GM21367 (cell line): Measurements from ENCODE around the gene HNF1A.

ENCODE experiments used
- ATAC-seq: cut with Tn5 transposase; IDR thresholded peaks from one replicate; pipeline ENCODE4 v1.9.1; 2021; ENCODE audit not compliant: unreplicated experiment

Gene HNF1A

GRCh38 chr12:121008347-121009098, 30.2 kb downstream of the HNF1A start:
- ATAC-seq, result no peak

GRCh38 chr12:121009741-121010140, 31.4 kb downstream of the HNF1A start:
- ATAC-seq, result no peak

DNA sequence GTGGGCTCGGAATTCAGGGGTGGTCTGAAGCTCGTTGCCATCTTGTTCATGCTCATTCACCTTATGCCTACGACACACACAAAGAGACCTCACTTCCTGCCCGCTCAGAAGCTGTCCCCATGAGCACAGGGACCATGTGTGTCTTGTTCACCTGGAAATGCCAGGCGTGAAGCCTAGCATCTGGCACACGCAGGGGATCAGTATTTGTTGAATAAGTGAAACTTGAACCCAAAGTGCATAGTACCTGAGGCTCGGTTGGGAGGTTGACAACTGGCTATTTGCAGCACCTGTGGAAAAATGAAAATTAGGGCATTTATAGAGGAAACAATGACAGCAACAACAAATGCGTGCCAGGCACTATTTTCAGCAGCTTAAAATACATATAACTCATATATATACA, 32.5 kb downstream of the HNF1A start:
- ATAC-seq, result no peak

- ATAC-seq, result no peak
Measured at GRCh38 chr12:121011820-121012219, 33.5 kb downstream of the HNF1A start.

DNA sequence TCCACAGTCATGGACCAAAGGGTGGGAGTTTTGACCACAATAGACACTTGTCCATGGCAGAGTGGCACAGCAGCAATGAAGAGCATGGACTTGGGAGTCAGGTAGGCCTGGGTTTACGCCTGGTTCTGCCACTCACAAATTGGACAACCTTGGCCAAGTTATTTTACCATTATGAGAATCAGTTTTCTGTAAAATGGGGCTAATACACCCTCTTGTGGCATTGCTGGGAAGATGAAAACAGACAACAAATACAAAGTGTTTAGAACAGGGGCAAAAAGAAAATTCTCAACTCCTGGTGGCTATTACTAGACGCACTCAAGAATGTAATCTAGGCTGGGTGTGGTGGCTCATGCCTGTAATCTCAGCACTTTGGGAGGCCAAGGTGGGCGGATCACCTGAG, 35.4 kb downstream of the HNF1A start:
- no peak for ATAC-seq

DNA sequence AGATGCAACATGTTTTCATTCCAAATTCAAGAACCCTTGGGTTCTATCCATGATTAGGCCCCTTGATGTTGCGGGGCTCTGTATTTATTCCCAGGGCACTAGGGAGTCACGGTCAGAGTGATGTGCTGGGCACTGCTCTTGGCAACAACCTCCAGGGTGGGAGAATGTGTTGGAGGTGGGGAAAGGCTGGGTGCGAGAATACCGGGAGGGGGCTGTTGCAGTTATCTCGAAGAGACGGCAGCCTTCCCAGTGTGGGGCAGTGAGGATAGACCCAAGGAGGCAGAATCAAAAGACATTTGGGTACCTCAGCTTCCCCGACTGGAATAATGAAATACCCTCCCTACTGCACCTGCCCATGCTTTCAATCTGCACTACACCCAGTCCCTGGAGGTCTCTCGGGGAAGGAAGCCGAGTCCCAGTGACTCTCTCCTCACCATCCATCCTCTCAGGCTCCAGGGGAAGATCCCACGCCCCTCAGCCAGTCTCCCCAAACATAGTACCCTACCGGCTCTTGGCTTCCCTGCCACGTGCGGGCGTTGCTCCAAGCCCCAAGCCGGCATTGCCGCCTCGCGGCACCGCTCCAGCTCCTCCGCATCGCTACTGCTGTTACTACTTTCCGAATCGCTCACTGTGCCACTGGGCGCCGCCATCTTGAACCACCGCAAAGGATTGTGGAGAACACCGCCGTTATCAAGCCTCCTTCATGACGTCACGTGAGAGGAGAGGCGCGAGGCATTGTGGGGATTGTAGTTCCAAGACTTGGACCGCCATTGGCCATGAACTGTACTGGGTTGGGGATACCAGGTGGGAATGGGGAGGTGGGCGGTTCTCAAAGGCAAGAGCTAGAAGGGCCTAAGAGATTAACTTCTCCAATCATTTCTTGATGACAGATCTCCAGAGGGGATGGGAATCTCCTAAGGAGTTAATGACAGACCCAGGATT, 37.8 kb downstream of the HNF1A start, which contains the start of gene C12orf43:
Gene C12orf43, minus strand, starts transcription at position 663 of the 942 bp plus-strand sequence. Its CDS starts 13 bp downstream, at position 650.
- peak; percentile 83 for ATAC-seq

GRCh38 chr12:121017966-121018491, 39.7 kb downstream of the HNF1A start:
- no peak for ATAC-seq

DNA sequence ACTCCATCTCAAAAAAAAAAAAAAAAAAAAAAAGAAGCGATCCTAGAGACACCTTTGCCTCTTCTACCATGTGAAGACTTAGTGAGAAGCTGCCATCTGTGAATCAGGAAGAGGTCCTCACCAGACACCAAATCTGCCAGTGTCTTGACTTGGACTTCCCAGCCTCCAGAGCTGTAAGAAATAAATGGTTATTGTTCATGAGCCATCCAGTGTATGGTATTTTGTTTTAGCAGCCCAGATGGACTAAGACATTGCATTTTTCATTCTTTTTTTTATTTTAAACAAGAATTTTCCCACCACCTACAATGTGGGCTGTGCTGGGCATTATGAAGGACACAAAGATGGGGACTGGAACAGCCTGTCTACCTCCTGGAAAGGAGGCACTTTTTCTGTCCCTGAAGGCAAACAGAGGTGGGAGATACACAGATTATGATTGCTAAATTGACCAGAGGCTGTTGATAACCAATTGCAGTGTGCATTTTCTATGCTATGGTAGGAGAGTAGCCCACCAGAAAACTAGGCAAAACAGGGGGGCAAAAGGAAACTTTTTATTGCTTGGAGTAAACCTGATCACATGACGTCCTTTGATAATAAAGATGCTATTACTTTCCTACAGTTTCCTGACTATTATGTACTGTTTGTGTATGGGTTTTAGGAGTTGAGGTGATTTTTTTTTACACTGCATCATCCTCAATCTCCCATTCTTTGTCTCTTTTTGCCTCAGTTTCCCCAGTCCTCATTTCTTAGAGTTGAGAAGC, 40.7 kb downstream of the HNF1A start:
- no peak for ATAC-seq

DNA sequence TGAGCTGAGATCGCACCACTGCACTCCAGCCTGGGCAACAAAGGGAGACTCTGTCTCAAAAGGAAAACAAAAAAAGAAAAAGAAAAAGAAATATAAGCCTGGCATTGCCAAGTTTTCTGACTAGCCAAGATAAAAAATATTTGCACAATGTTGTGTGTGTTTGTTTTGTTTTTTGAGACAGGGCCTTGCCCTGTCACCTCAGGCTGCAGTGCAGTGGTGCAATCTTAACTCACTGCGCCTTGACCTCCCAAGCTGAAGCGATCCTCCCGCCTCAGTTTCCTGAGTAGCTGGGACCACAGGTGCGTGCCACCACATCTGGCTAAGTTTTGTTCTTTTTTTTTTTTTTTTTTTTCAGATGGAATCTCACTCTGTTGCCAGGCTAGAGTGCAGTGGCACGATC, 43.4 kb downstream of the HNF1A start:
- no peak for ATAC-seq

DNA sequence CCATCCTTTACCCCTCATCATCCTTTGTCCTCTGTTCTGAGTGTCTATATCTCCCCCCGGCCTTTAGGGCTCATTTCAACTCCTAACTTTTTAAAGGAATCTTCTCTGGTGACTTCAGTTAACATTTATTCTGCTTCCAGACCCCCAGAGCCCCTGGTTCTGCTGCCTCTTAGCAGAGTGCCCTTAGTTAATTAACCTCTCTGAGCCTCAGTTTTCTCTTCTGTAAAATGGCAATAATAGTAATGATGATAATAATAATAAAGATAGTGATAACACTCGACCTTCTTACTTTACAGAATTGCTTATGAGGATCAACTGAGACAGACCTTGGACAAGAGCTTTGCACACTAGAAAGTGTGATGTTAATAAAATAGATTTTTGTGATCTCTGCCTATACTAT, 44.4 kb downstream of the HNF1A start:
- ATAC-seq, result no peak

- ATAC-seq, result no peak
Measured at GRCh38 chr12:121023799-121024198, 45.5 kb downstream of the HNF1A start.

- no peak for ATAC-seq
Measured at GRCh38 chr12:121025442-121026226, 47.3 kb downstream of the HNF1A start.

- ATAC-seq, result no peak
Measured at GRCh38 chr12:121026274-121027045, 48.1 kb downstream of the HNF1A start.

GRCh38 chr12:121030576-121031212, 52.4 kb downstream of the HNF1A start:
- no peak for ATAC-seq

DNA sequence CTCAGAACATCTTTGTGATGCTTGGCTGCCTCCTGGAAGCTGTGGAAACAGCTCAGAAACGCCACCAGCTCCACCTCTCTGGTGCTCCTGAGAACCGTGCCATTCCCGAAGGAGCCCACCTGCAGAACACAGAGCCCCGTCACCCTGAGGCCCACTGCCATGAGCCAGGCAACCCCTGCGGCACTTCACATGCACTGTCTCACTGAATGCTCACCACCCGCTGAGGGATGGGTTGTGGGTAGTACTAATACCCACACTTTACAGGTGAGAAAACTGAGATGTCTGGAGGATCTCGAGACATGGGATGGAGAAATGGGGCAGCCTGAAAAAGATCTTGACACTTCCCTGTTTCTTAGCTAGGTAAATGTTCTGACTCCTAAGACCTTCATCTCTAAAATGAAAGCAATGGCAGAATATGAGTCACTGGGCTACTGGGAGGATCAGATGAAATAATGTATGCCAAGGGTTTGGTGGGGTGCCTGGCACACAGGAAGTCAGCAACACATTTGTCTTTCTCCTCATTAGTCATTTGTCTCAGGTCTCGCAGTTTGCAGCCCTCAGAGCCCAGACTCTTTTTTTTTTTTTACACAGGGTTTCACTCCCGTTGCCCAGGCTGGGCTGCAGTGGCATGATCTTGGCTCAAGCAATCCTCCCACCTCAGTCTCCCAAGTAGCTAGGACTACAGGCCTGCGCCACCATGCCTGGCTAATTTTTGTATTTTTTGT, 55.4 kb downstream of the HNF1A start:
- no peak for ATAC-seq

DNA sequence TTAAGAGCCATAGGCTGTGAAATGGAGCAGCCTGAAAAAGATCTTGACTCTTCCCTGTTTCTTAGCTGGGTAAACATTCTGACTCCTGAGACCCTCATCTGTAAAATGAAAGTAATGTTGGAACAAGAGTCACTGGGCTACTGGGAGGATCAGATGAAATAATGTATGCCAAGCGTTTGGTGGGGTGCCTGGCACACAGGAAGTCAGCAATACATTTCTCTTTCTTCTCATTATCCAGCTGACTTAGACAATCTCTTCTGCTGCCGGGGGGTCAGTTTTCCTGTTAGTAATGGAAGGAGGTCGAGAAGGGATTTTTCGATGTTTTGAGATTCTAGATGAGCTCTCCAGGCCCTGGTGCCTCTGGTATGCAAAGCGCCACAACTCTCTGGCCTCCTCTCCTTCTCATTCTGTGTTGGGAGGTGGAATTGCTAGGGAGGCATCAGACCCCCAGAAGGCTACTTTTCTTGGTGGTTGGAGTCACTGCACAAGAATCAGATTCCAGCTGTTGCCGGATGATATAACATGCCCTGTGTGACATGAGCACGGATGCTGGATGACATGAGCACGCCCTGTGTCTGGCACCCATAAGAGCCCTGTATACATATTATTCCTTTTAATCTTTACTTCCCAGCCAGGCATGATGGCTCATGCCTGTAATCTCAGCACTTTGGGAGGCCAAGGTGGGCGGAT, 56.4 kb downstream of the HNF1A start:
- no peak for ATAC-seq

- no peak for ATAC-seq
Measured at GRCh38 chr12:121036810-121037326, 58.5 kb downstream of the HNF1A start.
